ENCODE measurements around the gene FGD5.
A peak's percentile ranks its signal among the peaks of the same experiment; 100 is the strongest.

FGD5 gene

GRCh38 chr3:14811684-14812083 lies 7.1 kb upstream of the FGD5 start:
- H3K9ac ChIP-seq: no peak overlapping the region
- no peaks in the 10 kb centered on the region for H3K4me1 ChIP-seq
- H3K27ac ChIP-seq: no peak overlapping the region
- H3K79me2 ChIP-seq: no peaks in the 10 kb centered on the region
- H2AFZ ChIP-seq: no peak overlapping the region
- H3K4me2 ChIP-seq (ENCODE audit: low read length): no peak overlapping the region
- TF ChIP-seq, protein P1, sequence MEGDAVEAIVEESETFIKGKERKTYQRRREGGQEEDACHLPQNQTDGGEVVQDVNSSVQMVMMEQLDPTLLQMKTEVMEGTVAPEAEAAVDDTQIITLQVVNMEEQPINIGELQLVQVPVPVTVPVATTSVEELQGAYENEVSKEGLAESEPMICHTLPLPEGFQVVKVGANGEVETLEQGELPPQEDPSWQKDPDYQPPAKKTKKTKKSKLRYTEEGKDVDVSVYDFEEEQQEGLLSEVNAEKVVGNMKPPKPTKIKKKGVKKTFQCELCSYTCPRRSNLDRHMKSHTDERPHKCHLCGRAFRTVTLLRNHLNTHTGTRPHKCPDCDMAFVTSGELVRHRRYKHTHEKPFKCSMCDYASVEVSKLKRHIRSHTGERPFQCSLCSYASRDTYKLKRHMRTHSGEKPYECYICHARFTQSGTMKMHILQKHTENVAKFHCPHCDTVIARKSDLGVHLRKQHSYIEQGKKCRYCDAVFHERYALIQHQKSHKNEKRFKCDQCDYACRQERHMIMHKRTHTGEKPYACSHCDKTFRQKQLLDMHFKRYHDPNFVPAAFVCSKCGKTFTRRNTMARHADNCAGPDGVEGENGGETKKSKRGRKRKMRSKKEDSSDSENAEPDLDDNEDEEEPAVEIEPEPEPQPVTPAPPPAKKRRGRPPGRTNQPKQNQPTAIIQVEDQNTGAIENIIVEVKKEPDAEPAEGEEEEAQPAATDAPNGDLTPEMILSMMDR (IDR thresholded peaks at IDR 0.05): no peak
- H3K36me3 ChIP-seq (ENCODE audit: control insufficient read depth, insufficient read depth, low read length): no peaks in the 10 kb centered on the region
- no peaks in the 10 kb centered on the region for H3K27me3 ChIP-seq (ENCODE audit: control insufficient read depth, insufficient read depth, low read length)
- H3K4me3 ChIP-seq (ENCODE audit: low read depth, low read length): peak overlapping the region; percentile 33
- no peaks in the 10 kb centered on the region for H3K9me3 ChIP-seq (ENCODE audit: control insufficient read depth, low read length)

DNA sequence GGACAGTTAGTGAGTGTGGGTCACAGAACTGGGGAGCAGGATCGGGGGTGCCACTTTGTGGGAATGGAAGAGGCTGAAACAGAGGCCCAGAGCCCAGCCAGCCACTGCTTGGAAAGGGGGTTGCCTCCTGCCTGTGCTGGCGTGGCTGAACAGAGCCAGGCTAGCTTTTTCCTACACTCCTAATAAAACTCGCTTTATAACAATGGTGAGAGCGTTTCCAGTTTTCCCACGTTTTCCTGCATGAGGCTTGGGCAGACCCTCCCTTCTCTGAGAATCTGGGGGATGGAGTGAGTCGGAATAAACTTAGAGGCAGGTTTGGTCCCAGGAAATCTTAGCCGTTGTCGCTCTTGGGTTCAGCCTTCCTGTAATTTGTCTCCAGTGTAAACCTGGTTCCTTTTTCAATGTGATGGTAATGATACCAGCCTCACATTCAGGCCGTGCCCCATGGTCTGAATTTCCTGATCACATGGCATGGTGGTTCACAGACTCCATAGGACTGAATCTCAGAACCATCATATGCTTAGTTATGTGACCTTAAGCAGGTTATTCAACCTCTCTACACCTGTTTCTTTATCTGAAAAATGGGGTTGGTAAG lies 6.5 kb upstream of the FGD5 start:
- Histone ChIP-seq H3K79me2 (no peaks in the 10 kb centered on the region), H3K9ac (no peak overlapping the region), H3K4me3 (ENCODE audit: low read depth, low read length) (no peak overlapping the region), H3K27me3 (ENCODE audit: control insufficient read depth, insufficient read depth, low read length) (no peaks in the 10 kb centered on the region), H3K36me3 (ENCODE audit: control insufficient read depth, insufficient read depth, low read length) (no peaks in the 10 kb centered on the region), H3K9me3 (ENCODE audit: control insufficient read depth, low read length) (no peaks in the 10 kb centered on the region), H3K4me1 (no peaks in the 10 kb centered on the region), H2AFZ (no peak overlapping the region), H3K27ac (no peak overlapping the region), H3K4me2 (ENCODE audit: low read length) (no peak overlapping the region)
- TF ChIP-seq, protein P1 (IDR thresholded peaks at IDR 0.05): no peak

- Histone ChIP-seq H3K27me3 (ENCODE audit: control insufficient read depth, insufficient read depth, low read length) (no peaks in the 10 kb centered on the region), H3K4me1 (no peaks in the 10 kb centered on the region), H3K36me3 (ENCODE audit: control insufficient read depth, insufficient read depth, low read length) (no peaks in the 10 kb centered on the region), H2AFZ (no peak overlapping the region), H3K4me3 (ENCODE audit: low read depth, low read length) (no peak overlapping the region), H3K9me3 (ENCODE audit: control insufficient read depth, low read length) (no peaks in the 10 kb centered on the region), H3K9ac (no peak overlapping the region), H3K27ac (no peak overlapping the region), H3K79me2 (no peaks in the 10 kb centered on the region), H3K4me2 (ENCODE audit: low read length) (no peak overlapping the region)
- TF ChIP-seq, protein P1 (IDR thresholded peaks at IDR 0.05): no peak
Measured at GRCh38 chr3:14814411-14814871, 4.3 kb upstream of the FGD5 start.

- Histone ChIP-seq H3K27me3 (ENCODE audit: control insufficient read depth, insufficient read depth, low read length) (no peaks in the 10 kb centered on the region), H3K4me1 (no peaks in the 10 kb centered on the region)
Measured at GRCh38 chr3:14816359-14816758, 2.4 kb upstream of the FGD5 start.

More at GRCh38 chr3:14816359-14816758, 2.4 kb upstream of the FGD5 start:
- no peaks in the 10 kb centered on the region for H3K79me2 ChIP-seq
- no peak overlapping the region for H3K9ac ChIP-seq
- TF ChIP-seq, protein P1 (IDR thresholded peaks at IDR 0.05): no peak
- H3K4me2 ChIP-seq (ENCODE audit: low read length): no peak overlapping the region
- H2AFZ ChIP-seq: no peak overlapping the region
- no peaks in the 10 kb centered on the region for H3K36me3 ChIP-seq (ENCODE audit: control insufficient read depth, insufficient read depth, low read length)
- no peak overlapping the region for H3K27ac ChIP-seq
- H3K9me3 ChIP-seq (ENCODE audit: control insufficient read depth, low read length): no peaks in the 10 kb centered on the region
- H3K4me3 ChIP-seq (ENCODE audit: low read depth, low read length): no peak overlapping the region

Measured in parathyroid adenoma (tissue), 2 donors.